ENCODE measurements around the gene ANKLE1.
A peak's percentile ranks its signal among the peaks of the same experiment; 100 is the strongest.

The ANKLE1 gene

GRCh38 chr19:17305216-17305516 lies 23.5 kb downstream of the ANKLE1 start:
- Histone ChIP-seq H3K9ac (peak overlapping the region in 2 of 11 experiments; percentile 8 to 25; a peak in 3 of 22 replicates), H3K4me2 (peak overlapping the region; percentile 52 to 99 (median 96)), H3K4me1 (peaks cover 57 to 72% (median 66%) of the 10 kb centered on the region in 10 experiments), H3K27me3 (no peaks in the 10 kb centered on the region), H4K20me1 (peaks cover under 1 to 22% (median 7%) of the 10 kb centered on the region in 11 experiments; a peak in 18 of 22 replicates), H3K36me3 (peaks cover 10 to 16% (median 15%) of the 10 kb centered on the region in 11 experiments; a peak in 21 of 22 replicates), H3K27ac (peak overlapping the region in 10 of 11 experiments; percentile 21 to 92 (median 51); a peak in 15 of 22 replicates), H3K4me3 (peak overlapping the region in 3 of 10 experiments; percentile 19 to 77 (median 69); a peak in 5 of 20 replicates), H3K9me3 (replicated peaks in 1 of 11) (no peaks in the 10 kb centered on the region)
- no peak for TF ChIP-seq Cebpa-rat (IDR thresholded peaks at IDR 0.05)

DNA sequence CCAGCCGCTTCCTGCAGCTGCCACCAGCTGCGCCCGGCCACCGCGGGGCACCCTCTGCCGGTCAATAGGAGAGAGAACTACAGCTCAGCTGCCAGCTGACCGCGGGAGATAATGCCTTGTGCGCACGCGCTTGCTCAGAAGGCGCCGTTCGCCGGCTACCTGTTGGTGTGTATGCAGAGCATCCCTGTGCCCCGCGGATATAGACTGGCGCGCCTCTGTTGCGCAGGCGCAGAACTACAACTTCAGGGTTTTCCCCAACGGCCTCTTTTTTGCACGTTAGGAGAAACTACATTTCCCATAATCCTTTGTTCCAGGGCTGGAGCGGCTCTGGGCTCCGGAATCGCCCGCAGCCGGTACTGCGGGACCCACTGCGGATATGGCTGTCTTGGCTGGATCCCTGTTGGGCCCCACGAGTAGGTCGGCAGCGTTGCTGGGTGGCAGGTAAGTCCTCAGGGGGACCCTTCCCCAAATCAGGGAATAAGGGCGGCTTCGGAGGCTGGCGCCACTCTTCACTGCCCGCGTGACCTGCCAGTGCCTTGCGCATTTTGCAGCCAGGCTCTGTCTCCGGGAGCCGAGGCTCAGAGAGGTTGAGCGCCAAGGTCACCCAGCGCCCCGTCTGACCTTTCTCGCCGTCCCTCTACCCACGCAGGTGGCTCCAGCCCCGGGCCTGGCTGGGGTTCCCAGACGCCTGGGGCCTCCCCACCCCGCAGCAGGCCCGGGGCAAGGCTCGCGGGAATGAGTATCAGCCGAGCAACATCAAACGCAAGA lies 24.0 kb downstream of the ANKLE1 start, which contains the start of gene MRPL34:
Gene MRPL34, plus strand, starts transcription at position 356 of the 768 bp plus-strand sequence. Its CDS starts 21 bp downstream, at position 377.
- Histone ChIP-seq H3K4me1 (peaks cover 63 to 74% (median 69%) of the 10 kb centered on the region in 10 experiments), H3K27me3 (no peaks in the 10 kb centered on the region), H3K36me3 (peaks cover 9 to 13% (median 10%) of the 10 kb centered on the region in 11 experiments; a peak in 21 of 22 replicates), H3K4me2 (peak within 1 kb of the TSS; percentile 78 to 99 (median 97)), H3K9ac (peak within 1 kb of the TSS; percentile 83 to 94 (median 88)), H3K4me3 (peak within 1 kb of the TSS; percentile 69 to 86 (median 77)), H4K20me1 (peaks cover 6 to 27% (median 11%) of the 10 kb centered on the region in 11 experiments; a peak in 19 of 22 replicates), H3K27ac (peak within 1 kb of the TSS; percentile 73 to 93 (median 89)), H3K9me3 (replicated peaks in 1 of 11) (no peaks in the 10 kb centered on the region)
- no peak for TF ChIP-seq Cebpa-rat (IDR thresholded peaks at IDR 0.05)

DNA sequence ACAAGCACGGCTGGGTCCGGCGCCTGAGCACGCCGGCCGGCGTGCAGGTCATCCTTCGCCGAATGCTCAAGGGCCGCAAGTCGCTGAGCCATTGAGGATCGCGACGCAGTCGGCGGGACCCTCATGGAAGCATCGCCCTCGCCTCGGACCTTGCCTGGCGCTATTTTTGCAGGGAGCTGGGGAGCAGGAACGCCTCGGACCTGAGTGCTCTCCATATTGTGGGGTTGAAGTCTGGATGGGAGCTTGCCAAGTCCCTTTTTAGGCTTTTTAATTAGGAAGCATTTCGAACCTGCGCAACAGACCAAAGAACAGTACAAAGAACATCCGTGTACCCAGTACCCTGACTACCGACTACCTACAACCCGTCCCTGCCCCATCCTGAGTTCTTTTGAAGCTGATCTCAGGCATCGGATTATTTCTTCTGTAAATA lies 24.6 kb downstream of the ANKLE1 start:
- H3K36me3 ChIP-seq, result peaks cover 3 to 13% (median 6%) of the 10 kb centered on the region in 11 experiments; a peak in 21 of 22 replicates
- peak overlapping the region; percentile 83 to 94 (median 88) for H3K9ac ChIP-seq
- TF ChIP-seq Cebpa-rat (IDR thresholded peaks at IDR 0.05), result no peak
- H3K27me3 ChIP-seq, result no peaks in the 10 kb centered on the region
- peak overlapping the region; percentile 69 to 86 (median 77) for H3K4me3 ChIP-seq
- H3K4me1 ChIP-seq, result peaks cover 68 to 75% (median 71%) of the 10 kb centered on the region in 10 experiments
- peak overlapping the region; percentile 78 to 99 (median 96) for H3K4me2 ChIP-seq
- H4K20me1 ChIP-seq, result peaks cover 5 to 27% (median 14%) of the 10 kb centered on the region in 11 experiments; a peak in 20 of 22 replicates
- no peaks in the 10 kb centered on the region for H3K9me3 ChIP-seq (replicated peaks in 1 of 11)
- peak overlapping the region; percentile 73 to 93 (median 89) for H3K27ac ChIP-seq

DNA sequence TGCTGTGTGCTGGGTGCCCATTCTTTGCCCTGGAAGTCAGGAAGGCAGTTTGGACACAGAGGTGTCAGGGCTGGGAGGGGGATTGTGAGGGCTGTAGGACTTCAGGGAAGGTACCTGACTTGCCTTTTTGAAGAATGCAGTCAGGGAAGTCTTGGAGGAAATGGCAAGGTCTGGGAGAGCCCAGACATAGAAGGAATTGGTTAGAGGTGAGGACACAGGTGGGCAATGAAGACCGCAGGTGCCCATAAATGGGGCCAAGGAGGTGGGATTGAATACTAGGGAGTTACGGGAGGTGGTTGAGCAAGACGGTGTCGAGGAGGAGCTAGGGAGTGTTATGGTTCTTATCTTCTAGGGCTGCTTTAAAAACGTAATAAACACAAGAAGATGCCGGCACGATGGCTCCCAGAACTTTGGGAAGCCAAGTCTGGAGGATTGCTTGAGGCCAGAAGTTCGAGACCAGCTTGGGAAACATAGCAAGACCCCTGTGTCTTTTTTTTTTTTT lies 26.2 kb downstream of the ANKLE1 start:
- Histone ChIP-seq H4K20me1 (peaks cover 21 to 35% (median 30%) of the 10 kb centered on the region in 11 experiments; a peak in 21 of 22 replicates), H3K27me3 (no peaks in the 10 kb centered on the region), H3K9ac (peak overlapping the region in 3 of 11 experiments; percentile 12 to 94 (median 88); a peak in 3 of 22 replicates), H3K4me2 (peak overlapping the region; percentile 78 to 99 (median 96); a peak in 21 of 22 replicates), H3K27ac (peak overlapping the region in 1 of 11 experiments; percentile 23; a peak in 1 of 22 replicates), H3K9me3 (replicated peaks in 1 of 11) (no peaks in the 10 kb centered on the region), H3K36me3 (peaks cover 14 to 26% (median 18%) of the 10 kb centered on the region in 11 experiments; a peak in 21 of 22 replicates), H3K4me1 (peaks cover 57 to 71% (median 69%) of the 10 kb centered on the region in 10 experiments), H3K4me3 (no peak overlapping the region)
- no peak for TF ChIP-seq Cebpa-rat (IDR thresholded peaks at IDR 0.05)

DNA sequence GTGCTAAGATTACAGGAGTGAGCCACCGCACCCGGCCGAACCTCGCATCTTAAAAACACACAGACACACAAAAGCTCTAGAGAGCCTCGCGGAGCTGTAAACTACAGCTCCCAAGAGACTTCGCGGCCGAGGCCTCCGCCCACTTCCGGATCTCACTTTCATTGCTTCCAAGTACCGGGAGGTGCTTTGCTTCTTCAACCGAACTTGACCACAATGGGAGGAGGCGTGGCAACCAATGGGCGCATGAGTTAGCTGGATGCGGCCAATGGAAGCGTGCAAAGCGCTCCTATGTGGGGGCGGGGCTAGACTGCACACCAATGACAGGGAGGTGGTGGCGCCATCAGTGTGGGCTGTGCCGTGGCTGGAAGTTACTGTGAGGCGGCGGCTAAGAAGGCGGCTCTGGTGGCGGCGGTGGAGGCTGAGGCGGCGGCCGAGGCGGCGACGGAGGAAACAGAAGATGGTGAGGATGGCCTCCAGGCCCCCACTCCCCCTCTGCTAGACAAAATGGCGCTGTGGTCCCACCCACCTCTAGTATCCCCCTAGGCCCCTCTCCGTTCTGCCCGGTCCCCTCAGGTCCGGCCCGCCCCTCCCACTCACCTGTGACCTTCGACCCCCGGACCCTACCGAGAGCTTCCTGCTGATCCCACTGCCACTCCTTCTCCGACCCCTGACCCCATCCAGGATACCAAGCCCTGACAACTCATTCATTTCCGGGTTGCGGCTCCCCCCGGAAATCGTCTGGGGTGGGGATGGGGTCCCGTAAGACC lies 27.7 kb downstream of the ANKLE1 start, which contains the start of gene DDA1:
Gene DDA1, plus strand, starts transcription at position 366 of the 767 bp plus-strand sequence. Its CDS starts 92 bp downstream, at position 458.
- peak within 1 kb of the TSS; percentile 85 to 94 (median 89) for H3K9ac ChIP-seq
- peaks cover 46 to 60% (median 58%) of the 10 kb centered on the region in 10 experiments for H3K4me1 ChIP-seq
- peak within 1 kb of the TSS; percentile 78 to 97 (median 90) for H3K4me3 ChIP-seq
- peak within 1 kb of the TSS; percentile 94 to 99 (median 97) for H3K4me2 ChIP-seq
- H3K27me3 ChIP-seq, result no peaks in the 10 kb centered on the region
- no peak for TF ChIP-seq Cebpa-rat (IDR thresholded peaks at IDR 0.05)
- peaks cover 24 to 41% (median 32%) of the 10 kb centered on the region in 11 experiments for H3K36me3 ChIP-seq
- peak within 1 kb of the TSS; percentile 77 to 90 (median 85) for H3K27ac ChIP-seq
- H3K9me3 ChIP-seq (replicated peaks in 1 of 11), result no peaks in the 10 kb centered on the region
- peaks cover 34 to 49% (median 45%) of the 10 kb centered on the region in 11 experiments; a peak in 21 of 22 replicates for H4K20me1 ChIP-seq

- Histone ChIP-seq H3K27ac (peak overlapping the region; percentile 77 to 90 (median 85)), H4K20me1 (peaks cover 34 to 53% (median 48%) of the 10 kb centered on the region in 11 experiments; a peak in 21 of 22 replicates), H3K36me3 (peaks cover 29 to 46% (median 37%) of the 10 kb centered on the region in 11 experiments), H3K9me3 (replicated peaks in 1 of 11) (no peaks in the 10 kb centered on the region), H3K4me3 (peak overlapping the region; percentile 78 to 97 (median 90)), H3K27me3 (no peaks in the 10 kb centered on the region), H3K9ac (peak overlapping the region; percentile 85 to 94 (median 89)), H3K4me1 (peaks cover 40 to 54% (median 52%) of the 10 kb centered on the region in 10 experiments), H3K4me2 (peak overlapping the region; percentile 84 to 99 (median 95))
- no peak for TF ChIP-seq Cebpa-rat (IDR thresholded peaks at IDR 0.05)
Measured at GRCh38 chr19:17309965-17310461, 28.3 kb downstream of the ANKLE1 start.

GRCh38 chr19:17311455-17312188 lies 29.9 kb downstream of the ANKLE1 start:
- no peaks in the 10 kb centered on the region for H3K27me3 ChIP-seq
- H3K4me1 ChIP-seq, result peaks cover 33 to 62% (median 47%) of the 10 kb centered on the region in 10 experiments
- H3K4me2 ChIP-seq, result peak overlapping the region in 8 of 11 experiments; percentile 18 to 99 (median 94); a peak in 10 of 22 replicates
- H3K27ac ChIP-seq, result 0 out of 22 replicates have a peak overlapping the region, but pooled peaks of 1 of the 11 experiments have one; percentile 7
- no peak for TF ChIP-seq Cebpa-rat (IDR thresholded peaks at IDR 0.05)
- H4K20me1 ChIP-seq, result peaks cover 34 to 60% (median 52%) of the 10 kb centered on the region in 11 experiments; a peak in 21 of 22 replicates
- peak overlapping the region in 8 of 11 experiments; percentile 34 to 91 (median 50); a peak in 12 of 22 replicates for H3K9ac ChIP-seq
- H3K36me3 ChIP-seq, result peaks cover 39 to 58% (median 50%) of the 10 kb centered on the region in 11 experiments
- H3K4me3 ChIP-seq, result no peak overlapping the region
- H3K9me3 ChIP-seq (replicated peaks in 1 of 11), result no peaks in the 10 kb centered on the region

Data from BLaER1 treated with 17β-estradiol and CSF1 and Interleukin-3, amounts not matched to agents 10 nM and 100 nM (cell line).